ENCODE measurements around the gene CPN2.

- TF ChIP-seq CTCF (IDR thresholded peaks at IDR 0.05; ENCODE audit: extremely low read depth in 1 of 2, insufficient read depth in 1 of 2, low read depth in 1 of 2, low read length in 2 of 2): no peak
- no peak for TF ChIP-seq GATA2 (IDR thresholded peaks at IDR 0.05; ENCODE audit: insufficient read depth, insufficient read length, low read depth, low read length)
- no peak for TF ChIP-seq EZH2 (IDR thresholded peaks at IDR 0.05; ENCODE audit: borderline replicate concordance, low read depth, low read length, severe bottlenecking)
Measured at GRCh38 chr3:194380326-194380725, 29.2 kb upstream of the CPN2 start.

Measured in endothelial cell of umbilical vein (primary cell).